Glutamatergic neuron (in vitro differentiated cells): ENCODE results near the gene BHLHA15. TPM values are rescaled to one million over a fixed set of nuclear protein-coding genes. Genes with fewer than 3 reads are reported as not detected.

Experiments used
- DNase-seq: peaks from one replicate; pipeline ENCODE4 v3.0.0; 2022
- H3K27ac Mint-ChIP-seq: one replicate; pipeline ENCODE4 v1.8.0; 2020; ENCODE audit warnings: mild to moderate bottlenecking, mixed read lengths, inconsistent platforms; ENCODE audit not compliant: unreplicated experiment
- H3K27me3 Mint-ChIP-seq: one replicate; pipeline ENCODE4 v1.8.0; 2020; ENCODE audit warnings: mild to moderate bottlenecking, moderate library complexity, mixed read lengths, inconsistent platforms; ENCODE audit not compliant: unreplicated experiment
- H3K36me3 Mint-ChIP-seq: one replicate; pipeline ENCODE4 v1.8.0; 2020; ENCODE audit warnings: mild to moderate bottlenecking, mixed read lengths, inconsistent platforms; ENCODE audit not compliant: unreplicated experiment
- H3K4me1 Mint-ChIP-seq: one replicate; pipeline ENCODE4 v1.8.0; 2020; ENCODE audit warnings: mild to moderate bottlenecking, low read depth, mixed read lengths, inconsistent platforms; ENCODE audit not compliant: unreplicated experiment
- H3K4me3 Mint-ChIP-seq: one replicate; pipeline ENCODE4 v1.8.0; 2020; ENCODE audit warnings: mild to moderate bottlenecking, mixed read lengths, inconsistent platforms; ENCODE audit not compliant: unreplicated experiment
- H3K9me3 Mint-ChIP-seq: one replicate; pipeline ENCODE4 v1.8.0; 2020; ENCODE audit warnings: mild to moderate bottlenecking, moderate library complexity, mixed read lengths, inconsistent platforms; ENCODE audit not compliant: unreplicated experiment
- total RNA-seq: library from RNA; stranded (reverse); fragmentation: NEBNext Ultra II Directional; extraction: Animal tissue kit (Norgen Biotek cat#: 25700); gene quantifications from one replicate; pipeline ENCODE4 v1.2.1, GENCODE V29; 2021; ENCODE audit not compliant: unreplicated experiment
- TF ChIP-seq, protein P1 (sequence below): fragments of 200-600 bp; sonication (generic); IDR thresholded peaks from one replicate; pipeline ENCODE4 v1.5.0; 2021; ENCODE audit not compliant: partially characterized antibody, unreplicated experiment

Gene BHLHA15
- total RNA-seq, 1 donor from 2014 or later, result not detected

DNA sequence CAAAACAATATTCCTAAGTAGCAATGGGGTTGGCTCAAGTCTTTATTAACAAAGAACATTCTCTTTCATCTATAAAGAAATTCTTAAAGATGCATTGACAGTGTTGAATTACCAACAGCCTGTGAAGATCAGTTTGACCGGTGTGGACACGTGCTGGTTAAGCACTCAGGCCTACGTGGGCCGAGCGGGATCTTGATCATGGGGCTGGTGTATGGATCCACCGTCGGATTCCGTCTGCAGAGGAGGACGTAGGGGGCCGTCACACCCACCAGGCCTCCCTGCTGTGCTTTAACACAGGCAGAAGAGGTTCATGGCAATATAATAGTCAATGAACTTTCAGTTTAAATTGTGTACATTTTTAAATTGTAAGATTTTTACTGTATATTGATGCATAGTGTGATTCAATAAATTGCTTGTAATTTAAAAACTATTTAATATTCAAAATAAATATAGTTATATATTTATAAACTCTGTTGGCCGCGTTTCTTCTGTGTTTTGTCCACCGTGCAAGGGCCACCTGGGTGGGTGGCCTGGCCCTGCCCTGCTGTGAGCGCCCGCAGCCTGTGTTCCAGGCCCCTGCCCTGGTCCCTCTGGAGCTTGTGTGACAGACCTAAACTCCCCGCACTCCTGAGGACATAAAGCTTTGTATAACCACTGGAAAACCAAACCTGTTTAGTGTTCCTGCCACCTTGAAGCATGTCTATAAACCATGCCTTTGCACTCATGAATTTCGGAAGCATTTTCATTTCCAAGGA is 1.9 kb upstream of the BHLHA15 start:
- Mint-ChIP-seq H3K9me3 (peaks cover 16% of the 10 kb centered on the region), H3K4me1 (peaks cover 8% of the 10 kb centered on the region), H3K27ac (no peak overlapping the region), H3K27me3 (peaks cover 10% of the 10 kb centered on the region), H3K36me3 (no peaks in the 10 kb centered on the region), H3K4me3 (no peak overlapping the region)
- no peak for DNase-seq
- TF ChIP-seq, protein P1, sequence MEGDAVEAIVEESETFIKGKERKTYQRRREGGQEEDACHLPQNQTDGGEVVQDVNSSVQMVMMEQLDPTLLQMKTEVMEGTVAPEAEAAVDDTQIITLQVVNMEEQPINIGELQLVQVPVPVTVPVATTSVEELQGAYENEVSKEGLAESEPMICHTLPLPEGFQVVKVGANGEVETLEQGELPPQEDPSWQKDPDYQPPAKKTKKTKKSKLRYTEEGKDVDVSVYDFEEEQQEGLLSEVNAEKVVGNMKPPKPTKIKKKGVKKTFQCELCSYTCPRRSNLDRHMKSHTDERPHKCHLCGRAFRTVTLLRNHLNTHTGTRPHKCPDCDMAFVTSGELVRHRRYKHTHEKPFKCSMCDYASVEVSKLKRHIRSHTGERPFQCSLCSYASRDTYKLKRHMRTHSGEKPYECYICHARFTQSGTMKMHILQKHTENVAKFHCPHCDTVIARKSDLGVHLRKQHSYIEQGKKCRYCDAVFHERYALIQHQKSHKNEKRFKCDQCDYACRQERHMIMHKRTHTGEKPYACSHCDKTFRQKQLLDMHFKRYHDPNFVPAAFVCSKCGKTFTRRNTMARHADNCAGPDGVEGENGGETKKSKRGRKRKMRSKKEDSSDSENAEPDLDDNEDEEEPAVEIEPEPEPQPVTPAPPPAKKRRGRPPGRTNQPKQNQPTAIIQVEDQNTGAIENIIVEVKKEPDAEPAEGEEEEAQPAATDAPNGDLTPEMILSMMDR, result no peak

DNA sequence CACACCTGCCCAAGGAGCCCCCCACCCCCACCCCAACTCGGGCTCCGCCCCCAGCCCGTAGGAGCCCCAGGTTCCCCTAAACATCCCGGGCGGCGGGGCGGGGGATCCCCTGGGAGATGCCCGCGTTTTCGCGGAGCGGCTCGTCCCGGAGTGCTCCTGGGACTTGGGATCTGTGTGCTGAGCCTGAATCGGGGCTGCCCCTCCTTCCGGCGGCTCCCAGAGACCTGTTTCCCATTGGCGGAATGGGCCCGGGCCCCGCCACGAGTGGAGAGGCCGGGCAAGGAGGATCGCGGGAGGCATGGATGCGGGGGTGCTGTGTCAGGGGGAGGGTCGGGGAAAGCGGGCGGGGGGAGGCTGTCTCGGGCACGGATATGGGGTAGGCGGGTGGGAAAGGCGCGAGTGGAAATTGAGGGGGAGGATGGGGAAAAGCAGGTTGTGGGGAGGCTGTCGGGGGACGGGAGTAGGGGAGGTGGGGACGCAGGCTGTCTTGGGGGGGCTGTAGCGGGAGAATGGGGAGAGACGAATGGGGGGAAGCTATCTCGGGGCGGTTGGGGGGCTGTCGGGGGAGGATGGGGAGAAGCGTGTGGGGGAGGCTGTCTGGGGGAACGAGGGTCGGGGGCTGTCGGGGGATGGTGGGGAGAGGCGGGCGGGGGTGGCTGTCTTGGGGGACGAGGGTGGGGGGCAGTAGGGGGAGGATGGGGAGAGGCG is 572 bp upstream of the BHLHA15 start:
- TF ChIP-seq, protein P1, result no peak
- Mint-ChIP-seq H3K4me1 (peaks cover 2% of the 10 kb centered on the region), H3K27me3 (peaks cover 13% of the 10 kb centered on the region), H3K36me3 (no peaks in the 10 kb centered on the region), H3K4me3 (no peak overlapping the region), H3K9me3 (peaks cover 18% of the 10 kb centered on the region), H3K27ac (no peak overlapping the region)
- no peak for DNase-seq

DNA sequence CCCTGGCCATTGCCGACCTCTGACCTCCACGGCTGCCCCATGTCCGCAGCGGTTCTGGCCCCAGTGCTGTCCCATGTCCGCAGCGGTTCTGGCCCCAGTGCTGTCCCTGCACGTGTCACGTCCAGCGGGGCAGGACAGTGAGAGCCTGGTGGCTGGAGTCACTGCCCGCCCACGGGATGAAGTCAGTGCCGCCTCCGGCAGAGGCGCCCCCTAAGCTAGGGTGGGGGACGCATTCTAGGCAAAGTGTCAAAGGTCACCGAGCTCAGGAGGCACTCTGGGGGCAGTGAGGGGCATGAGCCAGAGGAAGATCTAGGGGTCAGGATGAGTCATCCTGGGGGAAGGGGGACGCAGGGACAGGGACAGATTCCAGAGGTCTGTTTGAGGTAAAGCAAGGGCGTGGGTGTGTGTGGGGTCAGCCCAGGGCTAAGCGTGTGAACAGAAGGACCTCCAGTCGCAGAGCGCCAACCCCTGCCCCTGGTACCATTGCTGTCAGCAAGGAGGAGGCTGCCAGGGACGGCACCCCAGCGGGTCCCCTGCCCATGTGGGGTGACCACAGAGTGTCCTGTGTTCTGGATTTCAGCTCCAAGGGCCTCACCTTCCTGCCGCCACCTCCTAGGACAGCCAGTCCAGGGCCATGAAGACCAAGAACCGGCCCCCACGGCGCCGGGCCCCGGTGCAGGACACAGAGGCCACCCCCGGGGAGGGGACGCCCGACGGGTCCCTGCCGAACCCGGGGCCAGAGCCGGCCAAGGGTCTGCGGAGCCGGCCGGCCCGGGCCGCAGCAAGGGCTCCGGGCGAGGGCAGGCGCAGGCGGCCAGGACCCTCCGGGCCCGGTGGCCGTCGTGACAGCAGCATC is 665 bp downstream of the BHLHA15 start:
- Mint-ChIP-seq H3K27ac (no peak overlapping the region), H3K9me3 (peaks cover 16% of the 10 kb centered on the region), H3K4me3 (peak overlapping the region; percentile 71), H3K4me1 (no peaks in the 10 kb centered on the region), H3K27me3 (peaks cover 13% of the 10 kb centered on the region), H3K36me3 (no peaks in the 10 kb centered on the region)
- TF ChIP-seq, protein P1, result no peak
- peak; percentile 28 for DNase-seq

GRCh38 chr7:98212532-98213041 is 1.3 kb downstream of the BHLHA15 start:
- Mint-ChIP-seq H3K27ac (no peak overlapping the region), H3K4me1 (no peaks in the 10 kb centered on the region), H3K9me3 (peaks cover 16% of the 10 kb centered on the region), H3K4me3 (no peak overlapping the region), H3K36me3 (no peaks in the 10 kb centered on the region), H3K27me3 (peaks cover 13% of the 10 kb centered on the region)
- TF ChIP-seq, protein P1, result no peak
- DNase-seq, result no peak
